CD1c-positive myeloid dendritic cell (primary cell): ENCODE data around the gene TASP1.

Source experiments
- DNase-seq: peaks from one replicate; pipeline ENCODE4 v3.0.0-alpha.2; 2016; ENCODE audit errors: extremely low spot score

TASP1 gene

DNA sequence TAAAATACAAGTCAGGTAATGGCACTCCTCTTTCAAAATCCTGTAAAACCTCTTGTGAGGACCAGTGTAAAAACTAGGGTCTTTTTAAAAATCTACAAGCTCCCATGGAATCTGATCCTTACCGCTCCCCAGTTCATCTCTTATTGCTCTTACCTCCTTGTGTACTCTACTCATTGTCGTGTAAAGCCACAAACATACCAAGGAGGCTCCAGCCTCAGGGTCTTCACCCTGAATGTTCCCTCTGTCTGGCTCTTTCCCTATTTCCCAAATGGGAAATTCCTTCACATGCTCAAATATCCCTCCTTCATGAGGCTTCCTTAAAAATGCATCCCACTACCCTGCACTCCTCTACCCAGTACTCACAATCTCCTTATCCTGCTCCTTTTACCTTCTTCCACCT, 67.1 kb downstream of the TASP1 start:
- no peak for DNase-seq

DNA sequence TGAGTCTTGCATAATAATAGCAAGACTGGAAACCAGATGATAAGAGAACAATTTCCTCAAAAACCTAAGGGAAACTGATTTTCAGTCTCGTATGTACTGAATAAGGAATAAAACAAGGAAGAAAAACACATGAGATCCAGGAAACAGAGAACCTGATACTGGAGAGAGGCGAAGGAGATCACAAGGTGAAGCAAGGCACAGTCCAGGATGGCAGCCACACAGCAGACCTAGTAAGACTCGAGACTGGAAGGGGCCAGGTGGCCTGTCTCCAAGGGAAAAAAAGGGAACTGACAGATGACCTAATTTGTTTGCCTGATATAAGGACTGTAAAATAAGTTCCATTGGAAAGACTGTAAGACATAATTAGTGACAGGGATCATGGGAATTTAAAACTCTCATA, 71.1 kb downstream of the TASP1 start:
- DNase-seq: no peak

DNA sequence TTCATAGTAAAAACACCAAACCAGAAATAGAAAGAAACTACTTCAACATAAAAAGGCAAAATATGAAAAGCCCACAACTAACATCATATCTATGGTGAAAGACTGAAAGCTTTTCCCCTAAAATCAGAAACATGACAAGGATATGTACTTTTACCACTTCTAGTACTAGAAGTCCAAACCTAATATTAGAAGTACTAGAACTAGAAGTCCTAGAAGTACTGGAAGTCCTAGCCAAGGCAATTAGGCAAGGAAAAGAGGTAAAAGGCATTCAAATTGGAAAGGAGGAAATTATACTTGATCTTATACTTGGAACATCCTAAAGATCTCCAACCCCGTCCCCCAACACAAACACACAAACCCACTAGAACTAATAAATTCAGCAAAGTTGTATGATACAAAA, 74.9 kb downstream of the TASP1 start:
- DNase-seq: no peak

DNA sequence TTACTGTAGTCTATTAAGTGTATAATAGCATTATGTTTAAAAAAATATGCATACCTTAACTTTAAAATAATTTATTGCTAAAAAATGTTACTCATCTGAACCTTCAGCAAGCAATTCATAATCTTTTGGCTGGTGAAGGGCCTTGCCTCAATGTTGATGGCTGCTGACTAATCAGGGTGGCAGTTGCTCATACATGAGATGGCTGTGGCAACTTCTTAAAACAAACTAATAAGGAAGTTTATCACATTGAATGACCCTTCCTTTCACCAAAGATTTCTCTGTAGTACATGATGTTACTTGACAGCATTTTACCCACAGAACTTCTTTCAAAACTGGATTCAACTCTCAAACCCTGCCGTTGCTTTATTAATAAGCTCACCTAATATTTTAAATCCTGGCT, 84.0 kb downstream of the TASP1 start:
- DNase-seq: no peak

DNA sequence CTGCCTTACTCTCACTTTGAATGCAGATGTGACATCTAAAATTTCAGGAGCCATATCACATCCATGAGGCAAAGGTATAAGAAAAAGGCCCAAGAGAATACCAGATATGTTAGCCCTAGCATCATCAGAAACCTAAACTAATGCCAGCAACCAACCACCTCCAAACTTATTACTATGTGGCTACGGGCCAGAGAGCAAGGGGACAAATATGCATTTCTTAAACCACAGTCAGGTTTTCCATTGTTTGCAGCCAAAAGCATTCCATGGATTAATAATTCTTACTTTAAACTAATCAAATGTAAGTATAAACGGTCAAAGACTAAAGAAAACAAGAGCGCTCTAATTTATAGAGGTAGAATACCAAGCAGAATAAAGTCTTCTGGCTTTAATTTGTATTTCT, 84.7 kb downstream of the TASP1 start:
- no peak for DNase-seq

DNA sequence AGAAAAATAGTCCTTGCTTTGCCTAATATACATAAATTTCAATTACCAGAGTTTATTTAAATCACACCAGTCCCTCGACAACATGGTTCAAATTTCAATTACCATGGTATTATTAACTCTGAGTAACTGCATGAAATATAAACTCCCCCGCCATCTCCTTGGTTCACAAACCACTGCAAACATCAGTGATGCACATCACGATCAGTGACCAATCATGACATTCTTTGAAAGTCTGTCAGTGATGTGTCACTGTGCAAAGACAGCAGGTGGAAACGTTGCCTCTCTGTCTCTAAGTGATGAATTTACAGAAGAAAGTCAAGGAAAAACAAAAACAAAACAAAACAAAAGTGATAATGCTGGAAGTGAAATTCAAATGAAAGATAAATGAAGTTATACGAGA, 86.7 kb downstream of the TASP1 start:
- DNase-seq: no peak

DNA sequence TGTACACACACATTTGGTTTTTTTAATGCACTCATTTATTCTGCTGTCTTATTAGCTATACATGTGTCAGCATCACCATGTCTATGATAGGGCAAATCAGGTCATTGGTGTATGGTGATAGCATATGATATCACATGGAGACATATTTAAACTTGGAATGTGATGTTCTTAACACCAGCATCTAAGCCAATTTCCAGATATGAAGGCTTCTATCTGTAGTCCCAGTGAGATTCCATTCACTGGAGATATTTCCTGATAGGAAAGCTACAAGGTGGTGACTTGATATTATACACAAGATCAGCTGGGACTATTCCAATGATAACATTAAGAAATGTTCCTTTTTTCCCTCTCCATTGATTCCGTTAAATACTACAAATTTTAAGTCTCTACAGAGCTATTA, 89.3 kb downstream of the TASP1 start:
- no peak for DNase-seq

DNA sequence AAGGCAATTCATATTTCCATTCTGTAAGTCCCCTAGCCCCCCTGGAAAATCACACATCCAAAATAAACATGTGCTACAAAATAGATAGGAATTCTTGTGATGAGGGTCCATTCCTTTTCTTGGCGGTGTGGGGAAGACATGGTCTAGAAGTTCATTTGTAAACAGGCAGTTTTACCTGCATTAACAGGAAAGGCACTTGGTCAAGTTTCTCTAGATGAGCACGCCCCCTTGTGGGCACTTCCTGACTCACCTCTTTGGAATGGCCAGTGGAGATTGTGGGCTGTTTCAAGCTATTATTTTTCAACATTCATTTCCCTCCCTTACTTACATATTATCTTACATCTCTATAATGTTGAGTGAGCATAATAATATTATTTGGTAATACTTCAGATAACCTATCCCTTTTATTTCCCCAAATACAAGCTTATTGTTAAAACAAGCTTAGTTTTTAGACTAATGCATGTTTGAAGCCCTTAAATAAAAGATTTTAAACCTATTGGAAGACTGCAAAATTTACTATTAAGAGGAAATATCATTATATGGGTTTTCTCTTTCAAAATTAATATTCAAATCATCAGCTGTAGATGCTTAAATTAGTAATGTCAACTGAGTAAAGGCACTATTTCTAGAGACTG, 92.1 kb downstream of the TASP1 start:
- DNase-seq: peak; percentile 75

DNA sequence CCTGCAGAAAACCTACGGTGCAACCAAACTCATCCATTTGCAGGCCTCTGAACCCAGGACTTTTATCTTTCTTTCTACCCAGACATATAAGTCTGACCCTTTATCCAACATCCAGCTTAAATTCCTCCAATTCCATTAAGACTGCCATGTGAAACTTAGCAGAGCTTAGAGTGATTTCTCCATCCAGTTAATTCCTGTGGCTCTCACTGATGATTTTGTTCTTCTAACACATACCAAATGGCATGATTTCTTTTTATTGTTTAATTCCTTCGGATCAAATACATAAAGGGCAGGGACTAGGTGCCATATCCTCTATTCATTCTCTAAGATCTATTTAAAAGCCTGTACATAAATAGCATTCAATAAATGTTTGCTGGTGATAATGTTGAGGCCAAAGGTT, 92.9 kb downstream of the TASP1 start:
- no peak for DNase-seq

DNA sequence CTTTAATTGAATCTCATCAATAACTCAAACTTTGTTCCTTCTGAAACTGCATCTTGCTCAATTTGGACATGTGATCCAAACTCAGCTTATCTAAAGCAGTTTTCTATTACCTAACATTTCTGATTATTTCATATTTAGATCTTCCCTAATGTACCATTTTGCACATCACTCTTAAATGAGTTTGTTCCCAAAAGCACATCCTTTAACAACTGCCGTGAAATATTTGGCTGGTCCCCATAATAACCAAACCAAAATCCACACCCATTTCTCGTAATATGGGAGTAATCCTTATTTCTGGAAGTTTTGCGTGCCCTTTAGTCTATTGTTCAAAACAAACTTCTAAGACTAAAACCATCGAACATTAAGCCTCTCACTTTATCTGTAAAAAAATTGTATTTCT, 94.9 kb downstream of the TASP1 start:
- no peak for DNase-seq

DNA sequence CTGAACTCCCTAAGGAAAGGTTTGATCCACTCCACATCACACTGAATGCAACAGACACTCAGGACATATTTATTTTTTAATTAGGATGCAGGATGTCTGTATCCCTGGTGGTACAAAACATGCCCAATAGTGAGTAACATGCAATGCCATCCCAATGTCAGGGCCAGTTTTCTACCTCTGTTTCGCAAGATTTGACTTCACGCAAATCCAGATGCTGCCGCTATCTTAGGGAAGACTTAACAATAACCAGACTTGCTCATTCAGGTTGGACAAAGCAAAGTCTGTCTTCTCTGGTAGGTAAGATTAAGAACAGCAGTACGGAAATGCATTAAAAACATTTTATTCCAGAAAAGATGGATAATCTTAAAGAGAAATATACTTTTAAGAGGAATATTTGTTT, 103.1 kb downstream of the TASP1 start:
- no peak for DNase-seq

DNA sequence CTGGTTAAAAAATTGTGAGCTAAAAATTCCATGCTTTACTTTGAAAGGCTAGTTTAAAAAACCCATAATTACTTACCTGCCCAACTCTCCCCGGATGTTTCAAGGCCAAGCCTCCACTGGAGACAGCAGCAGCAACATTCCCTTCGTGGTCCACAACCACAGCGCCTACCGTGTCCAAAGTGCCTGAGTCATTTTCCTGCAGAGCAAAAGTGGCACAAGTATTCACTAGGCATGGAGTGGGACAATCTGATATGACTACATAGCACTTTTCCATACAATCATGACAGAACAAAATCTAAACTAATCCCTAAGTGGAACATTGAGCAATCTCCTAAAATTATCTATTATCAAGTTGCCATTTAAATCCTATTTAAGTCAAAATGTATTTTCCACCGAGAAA, 104.8 kb downstream of the TASP1 start:
- DNase-seq: no peak

DNA sequence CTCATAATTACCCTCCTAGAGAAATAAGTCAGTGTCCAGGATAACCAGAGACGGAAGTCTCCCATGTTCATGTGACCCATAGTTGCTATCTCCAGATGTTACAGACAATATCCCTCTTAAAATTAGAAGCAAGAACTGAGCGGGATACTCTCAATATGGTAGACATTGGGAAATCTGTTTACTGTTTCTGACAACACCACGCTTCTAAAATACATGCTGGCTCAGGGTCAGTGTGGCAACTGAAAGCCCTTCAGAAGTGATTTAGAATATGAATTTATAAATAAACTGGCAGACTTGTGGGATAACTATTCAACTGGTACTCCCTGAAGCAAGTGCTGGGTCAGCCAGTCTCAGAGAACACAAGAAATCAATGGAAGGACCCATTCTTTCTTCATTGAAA, 108.6 kb downstream of the TASP1 start:
- DNase-seq: no peak

DNA sequence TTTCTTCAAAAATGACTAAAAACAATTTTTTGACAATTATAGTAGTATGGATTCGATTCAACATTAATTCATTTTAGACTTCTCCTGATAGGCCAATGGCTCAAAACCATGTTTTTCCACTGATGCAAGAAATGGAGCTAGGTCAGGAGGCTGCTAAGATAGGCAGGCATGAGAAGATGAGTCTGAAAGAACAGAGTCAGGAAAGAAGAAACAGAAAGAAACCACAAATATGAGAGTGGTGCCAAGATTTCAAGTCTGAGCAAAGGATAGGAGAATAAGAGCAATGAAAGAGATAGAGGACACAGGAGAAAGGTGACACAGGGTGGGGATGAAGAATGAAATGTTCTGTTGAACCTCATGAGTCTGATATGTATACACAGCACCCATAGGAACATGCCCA, 112.2 kb downstream of the TASP1 start:
- DNase-seq: no peak

DNA sequence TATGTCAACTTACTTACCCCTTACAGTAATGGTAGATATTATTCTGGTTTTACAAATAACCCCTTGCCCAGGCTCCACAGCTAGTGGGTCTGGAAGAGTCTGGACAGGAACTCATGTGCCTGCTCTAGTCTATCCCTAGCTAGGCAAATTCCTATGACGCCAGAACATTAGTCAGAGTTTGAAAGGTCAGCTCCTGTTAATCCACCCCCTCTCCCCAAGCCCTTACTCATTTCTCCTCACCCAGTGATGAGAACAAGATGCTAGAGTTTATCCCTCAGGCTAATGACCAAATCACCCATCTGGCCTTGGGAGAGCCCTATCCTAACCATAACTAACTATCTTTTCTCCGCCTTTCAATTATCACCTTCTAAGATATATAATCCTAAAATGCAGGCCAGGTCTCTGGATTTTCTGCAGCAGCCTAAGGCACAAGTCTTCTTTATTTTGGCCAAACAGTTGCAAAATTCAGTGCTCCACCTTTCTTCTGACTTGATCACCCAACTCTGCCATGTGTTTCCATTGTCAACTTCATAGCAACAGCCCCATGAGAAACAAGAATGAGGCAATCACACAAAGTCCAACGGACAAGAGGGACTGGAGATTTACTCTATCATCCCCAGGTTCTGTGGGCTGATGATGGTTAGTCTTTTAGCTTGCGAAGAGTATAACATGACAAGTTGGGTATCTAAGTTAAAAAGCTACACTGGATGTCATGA, 113.3 kb downstream of the TASP1 start:
- DNase-seq: no peak

DNA sequence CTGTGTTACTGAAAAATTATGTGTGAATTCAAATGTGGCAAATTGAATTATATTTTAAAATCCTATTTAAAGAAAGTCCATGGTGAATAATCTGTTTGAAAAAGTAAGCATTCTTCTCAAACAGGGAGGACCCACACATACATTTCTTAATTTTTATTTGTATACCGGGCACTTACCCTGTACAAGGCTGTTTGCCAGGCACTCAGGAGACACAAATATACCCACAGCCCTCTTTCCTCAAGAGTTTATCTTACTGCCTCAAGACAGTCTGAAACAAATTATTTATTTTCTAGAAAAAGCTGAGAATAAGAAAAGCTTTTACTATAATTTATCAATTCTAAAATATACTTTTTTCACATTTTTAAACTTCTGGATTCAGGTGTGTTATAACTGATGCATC, 114.4 kb downstream of the TASP1 start:
- no peak for DNase-seq

DNA sequence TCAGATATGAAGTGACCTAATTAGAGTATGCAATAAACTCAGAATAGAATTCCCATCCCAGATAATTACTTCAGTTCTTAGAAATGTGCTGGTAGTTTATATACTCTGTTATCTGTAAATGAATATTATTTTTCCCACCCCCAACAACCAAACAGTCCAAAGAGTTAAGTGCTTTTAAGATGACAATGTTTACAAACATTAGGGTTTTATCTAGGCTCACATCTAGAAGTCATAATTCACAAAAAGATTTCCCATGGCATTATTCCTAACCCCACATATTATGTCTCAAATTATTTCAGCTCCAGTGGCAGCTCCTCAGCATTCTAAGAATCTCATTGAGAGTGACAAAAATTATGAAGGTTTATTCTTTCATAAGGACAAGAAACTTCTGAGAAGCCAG, 120.9 kb downstream of the TASP1 start:
- no peak for DNase-seq

DNA sequence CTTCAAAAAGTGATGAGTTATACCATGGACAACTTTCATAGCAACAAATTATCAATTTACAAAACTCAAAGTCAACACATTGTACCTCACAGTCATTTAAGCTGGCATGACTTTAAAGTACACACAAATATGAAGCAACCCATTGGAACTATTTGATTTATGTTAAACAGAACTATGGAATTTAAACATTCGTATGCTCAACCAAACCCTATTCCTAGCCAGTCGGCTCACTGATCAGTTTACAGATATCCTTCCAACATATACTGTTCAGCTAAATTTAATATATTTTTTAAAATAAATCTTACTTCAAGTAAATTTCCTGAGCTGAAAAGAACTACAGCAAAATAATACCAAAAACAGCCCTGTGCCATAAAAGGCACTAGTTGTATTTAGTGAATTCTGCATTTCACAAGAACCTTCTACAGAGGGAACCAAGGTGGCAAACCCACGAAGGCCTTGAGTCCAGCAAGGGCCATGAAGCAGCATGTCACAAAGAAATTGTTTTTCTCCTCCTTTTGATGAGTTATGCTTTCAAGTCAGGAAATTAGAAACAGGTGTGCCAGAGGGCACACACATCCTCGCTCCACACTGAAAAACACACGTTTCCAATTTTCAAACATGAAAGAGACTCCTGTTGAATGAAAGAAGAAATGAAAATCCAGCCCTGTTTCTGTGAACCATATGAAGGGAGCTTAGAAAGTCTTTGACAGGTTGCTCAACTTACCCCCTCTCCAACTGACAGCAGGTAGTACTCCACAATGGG, 122.8 kb downstream of the TASP1 start:
- no peak for DNase-seq

DNA sequence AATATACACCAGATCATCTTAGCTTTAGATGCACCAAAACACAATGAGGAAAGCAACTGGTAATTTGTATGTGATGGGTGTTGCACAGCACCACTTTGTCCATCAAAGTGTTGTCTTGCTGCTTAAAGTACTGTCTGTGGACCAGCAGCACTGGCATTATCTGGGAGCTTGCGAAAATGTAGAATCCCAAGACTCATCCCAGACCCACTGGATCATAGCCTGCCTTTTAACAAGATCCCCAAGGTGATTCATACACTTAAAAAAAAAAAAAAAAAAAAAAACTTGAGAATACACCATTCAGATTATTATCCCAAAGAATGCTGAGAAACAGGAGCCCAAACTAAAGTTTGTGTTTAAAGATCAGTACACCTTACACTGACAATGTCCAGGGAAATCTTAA, 123.4 kb downstream of the TASP1 start:
- no peak for DNase-seq

DNA sequence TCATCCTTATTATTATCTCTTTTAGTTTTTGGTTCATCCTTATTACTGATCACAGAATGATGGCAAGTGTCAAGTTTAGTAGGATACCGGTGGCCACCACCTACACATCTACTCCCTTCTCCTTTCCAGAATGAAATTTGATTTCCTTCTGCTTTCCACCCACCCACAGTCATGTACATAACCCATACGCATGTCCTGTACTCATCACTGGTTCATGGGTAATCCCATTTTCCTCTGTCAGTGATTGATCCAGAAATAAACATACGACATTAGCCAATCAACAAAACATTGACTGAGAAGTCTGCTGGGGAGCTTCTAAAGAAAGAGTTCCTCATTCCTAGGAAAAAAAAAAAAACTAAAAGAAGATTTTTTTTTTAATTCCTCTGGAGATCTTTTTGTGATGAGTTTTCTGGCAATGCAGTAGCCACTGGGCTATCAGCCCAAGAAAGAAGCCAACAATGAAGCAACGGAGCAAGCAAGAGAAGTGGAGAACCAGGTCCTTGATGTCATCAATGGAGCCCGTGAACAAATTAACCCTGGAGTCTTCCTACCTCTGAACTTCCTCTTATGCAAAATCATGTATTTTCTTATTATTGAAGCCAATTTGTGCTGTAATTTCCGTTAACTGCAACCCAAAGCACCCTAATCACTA, 127.8 kb downstream of the TASP1 start:
- peak; percentile 80 for DNase-seq

DNA sequence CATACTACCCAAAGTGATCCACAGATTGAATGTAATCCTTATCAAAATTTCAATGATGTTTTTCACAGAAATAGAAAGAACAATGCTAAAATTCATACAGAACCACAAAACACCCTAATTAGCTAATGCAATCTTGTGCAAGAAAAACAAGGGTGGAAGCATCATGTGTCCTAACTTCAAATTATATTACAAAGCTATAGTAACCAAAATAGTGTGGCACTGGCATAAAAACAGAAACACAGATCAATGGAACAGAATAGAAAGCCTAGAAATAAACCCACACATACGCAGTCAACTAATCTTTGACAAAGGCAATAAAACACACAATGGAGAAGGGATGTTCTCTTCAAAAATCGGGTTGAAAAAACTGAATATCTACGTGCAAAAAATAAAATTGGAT, 131.1 kb downstream of the TASP1 start:
- DNase-seq: no peak

DNA sequence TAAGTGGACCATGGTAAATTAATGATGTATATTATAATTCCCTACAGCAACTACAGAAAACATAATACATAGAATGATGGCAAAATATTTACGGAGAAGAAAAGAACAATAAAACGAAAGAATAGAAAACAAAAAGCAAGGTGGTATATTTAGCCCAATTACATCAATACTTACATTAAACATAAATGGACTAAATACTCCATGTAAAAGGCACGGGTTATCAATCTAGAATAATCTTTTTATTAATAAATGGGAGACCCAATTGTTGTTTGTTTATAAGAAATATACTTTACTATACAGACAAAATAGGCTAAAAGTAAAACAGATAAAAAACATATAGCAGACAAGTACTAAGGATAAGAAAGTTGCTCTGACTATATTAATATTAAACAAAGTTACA, 137.2 kb downstream of the TASP1 start:
- no peak for DNase-seq

DNA sequence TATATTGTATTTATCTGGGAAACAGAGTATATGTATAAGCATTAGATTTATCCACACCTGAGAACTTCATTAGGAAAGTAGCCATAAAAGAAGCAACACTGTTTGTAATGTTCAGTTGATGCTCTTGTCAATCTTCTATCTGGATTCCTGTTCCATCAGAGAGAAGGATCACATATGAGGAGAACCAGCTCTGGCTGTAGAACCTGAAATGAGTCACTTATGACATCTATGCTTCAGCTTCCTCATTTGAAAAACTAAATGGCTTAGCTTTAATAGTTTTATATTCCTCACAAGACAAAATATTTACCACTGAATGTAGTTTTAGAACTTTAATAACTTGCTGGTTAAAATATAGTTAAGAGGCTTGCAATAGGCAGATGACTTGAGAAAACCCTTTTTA, 144.7 kb downstream of the TASP1 start:
- peak; percentile 43 for DNase-seq
